Activated CD4-positive, alpha-beta T cell treated with anti-CD3 and anti-CD28 coated beads, Interleukin-2, amount 50 U/mL, for 24 hours (primary cell): ENCODE data around the gene SH3BP1.

Source experiments
- DNase-seq, 2 donors: peaks; one replicate each; pipeline ENCODE4 v3.0.0-alpha.2; 2020; ENCODE audit warnings: low read depth in 1 of 2, low spot score in 1 of 2

Gene SH3BP1

GRCh38 chr22:37616201-37617083, 23.0 kb upstream of the SH3BP1 start:
- no peak for DNase-seq

- no peak for DNase-seq
These were observed 22.0 kb upstream of the SH3BP1 start for GRCh38 chr22:37617431-37617830.

GRCh38 chr22:37618072-37618656, 21.3 kb upstream of the SH3BP1 start:
- DNase-seq, result no peak

- DNase-seq, result no peak
These were observed 20.8 kb upstream of the SH3BP1 start for GRCh38 chr22:37618674-37619073.

- no peak for DNase-seq
These were observed 19.5 kb upstream of the SH3BP1 start for GRCh38 chr22:37619991-37620390.

- no peak for DNase-seq
These were observed 18.1 kb upstream of the SH3BP1 start for GRCh38 chr22:37621352-37621860.

- peak; percentile 58 to 65 for DNase-seq
These were observed 16.1 kb upstream of the SH3BP1 start for GRCh38 chr22:37623075-37624016.

GRCh38 chr22:37624017-37624365, 15.5 kb upstream of the SH3BP1 start:
- DNase-seq, result no peak

- DNase-seq, result no peak
These were observed 14.6 kb upstream of the SH3BP1 start for GRCh38 chr22:37624876-37625275.

GRCh38 chr22:37625737-37626136, 13.7 kb upstream of the SH3BP1 start:
- DNase-seq, result no peak

- no peak for DNase-seq
These were observed 13.3 kb upstream of the SH3BP1 start for GRCh38 chr22:37626144-37626543.

GRCh38 chr22:37626556-37627075, 12.9 kb upstream of the SH3BP1 start:
- no peak for DNase-seq

GRCh38 chr22:37627121-37627520, 12.3 kb upstream of the SH3BP1 start:
- no peak for DNase-seq

GRCh38 chr22:37627545-37627944, 11.9 kb upstream of the SH3BP1 start:
- no peak for DNase-seq

GRCh38 chr22:37628830-37629229, 10.6 kb upstream of the SH3BP1 start:
- DNase-seq, result no peak

GRCh38 chr22:37629928-37630327, 9.5 kb upstream of the SH3BP1 start:
- DNase-seq, result no peak

- no peak for DNase-seq
These were observed 8.5 kb upstream of the SH3BP1 start for GRCh38 chr22:37630839-37631435.

- no peak for DNase-seq
These were observed 7.9 kb upstream of the SH3BP1 start for GRCh38 chr22:37631448-37632173.

- DNase-seq, result no peak
These were observed 7.0 kb upstream of the SH3BP1 start for GRCh38 chr22:37632174-37633088.
